Mesenchymal stem cell (in vitro differentiated cells and primary cell): ENCODE results near the gene P4HB.
A peak's percentile ranks its signal among the peaks of the same experiment; 100 is the strongest.
"Not testable (repeated sequence)": the region's sequence is repeated elsewhere in the genome, so short reads cannot be mapped to it uniquely, and the experiment has no call there.

Source experiments
- DNase-seq: peaks from one replicate; pipeline ENCODE4 v3.0.0-alpha.2; 2013
- H2AFZ ChIP-seq: one replicate; pipeline ENCODE4 v1.6.1; 2013; ENCODE audit warnings: low read depth, mild to moderate bottlenecking, control low read depth, inconsistent platforms, low read length, moderate library complexity
- H2AK5ac ChIP-seq: 2 replicates; pipeline ENCODE4 v1.6.1; 2013; ENCODE audit warnings: low read length, moderate library complexity, mild to moderate bottlenecking, inconsistent platforms; ENCODE audit not compliant: severe bottlenecking
- H2BK120ac ChIP-seq: one replicate; pipeline ENCODE4 v1.6.1; 2013; ENCODE audit warnings: low read depth, mild to moderate bottlenecking, inconsistent platforms, low read length, moderate library complexity
- H2BK12ac ChIP-seq, 2 experiments: one replicate each; pipeline ENCODE4 v1.6.1; 2013; ENCODE audit warnings: inconsistent platforms in 2 of 2, low read length in 2 of 2, mild to moderate bottlenecking in 2 of 2, moderate library complexity in 2 of 2, control low read depth in 1 of 2
- H2BK15ac ChIP-seq: one replicate; pipeline ENCODE4 v1.6.1; 2013; ENCODE audit warnings: mild to moderate bottlenecking, low read depth, inconsistent platforms; ENCODE audit not compliant: poor library complexity, severe bottlenecking
- H2BK5ac ChIP-seq: 2 replicates; pipeline ENCODE4 v1.6.1; 2013; ENCODE audit warnings: low read depth, mild to moderate bottlenecking, low read length, control low read depth, inconsistent platforms; ENCODE audit not compliant: poor library complexity, severe bottlenecking
- H3K14ac ChIP-seq, 2 experiments: one replicate each; pipeline ENCODE4 v1.6.1; 2013; ENCODE audit warnings: inconsistent platforms in 2 of 2, low read length in 2 of 2, control low read depth in 1 of 2, mild to moderate bottlenecking in 1 of 2, moderate library complexity in 1 of 2
- H3K18ac ChIP-seq, 2 experiments: one replicate each; pipeline ENCODE4 v1.6.1; 2013; ENCODE audit warnings: inconsistent platforms in 2 of 2, low read length in 2 of 2, control low read depth in 1 of 2, low read depth in 1 of 2, mild to moderate bottlenecking in 1 of 2
- H3K23ac ChIP-seq, 2 experiments: one replicate each; pipeline ENCODE4 v1.6.1; 2013; ENCODE audit warnings: inconsistent platforms in 2 of 2, low read length in 2 of 2, mild to moderate bottlenecking in 2 of 2, moderate library complexity in 2 of 2, control low read depth in 1 of 2
- H3K27ac ChIP-seq: 2 replicates; pipeline ENCODE4 v1.5.1; 2013; ENCODE audit warnings: mild to moderate bottlenecking, moderate library complexity, low read length, control low read depth, inconsistent platforms; ENCODE audit not compliant: poor library complexity, severe bottlenecking
- H3K27me3 ChIP-seq, 2 experiments: 2 replicates each; pipeline versions ENCODE4 v1.6.1 to v1.7.0; 2013; ENCODE audit warnings: low read length in 2 of 2, mild to moderate bottlenecking in 2 of 2, moderate library complexity in 2 of 2, control low read depth in 1 of 2, inconsistent platforms in 1 of 2; ENCODE audit not compliant: control insufficient read depth in 1 of 2, insufficient read depth in 1 of 2
- H3K36me3 ChIP-seq, 2 experiments: 2 replicates each; pipeline versions ENCODE4 v1.6.1 to v1.7.0; 2013; ENCODE audit warnings: low read length in 2 of 2, control low read depth in 1 of 2, inconsistent platforms in 1 of 2, low read depth in 1 of 2, mild to moderate bottlenecking in 1 of 2; ENCODE audit not compliant: insufficient read depth in 2 of 2, control insufficient read depth in 1 of 2
- H3K4ac ChIP-seq, 2 experiments: one replicate each; pipeline ENCODE4 v1.6.1; 2013; ENCODE audit warnings: inconsistent platforms in 2 of 2, low read length in 2 of 2, mild to moderate bottlenecking in 2 of 2, moderate library complexity in 2 of 2, control low read depth in 1 of 2, low read depth in 1 of 2
- H3K4me1 ChIP-seq: 2 replicates; pipeline ENCODE4 v1.6.1; 2013; ENCODE audit warnings: low read depth, low read length, control low read depth; ENCODE audit not compliant: control insufficient read depth, insufficient read depth
- H3K4me2 ChIP-seq: 2 replicates; pipeline ENCODE4 v1.6.1; 2013; ENCODE audit warnings: low read length, mild to moderate bottlenecking, inconsistent platforms; ENCODE audit not compliant: poor library complexity, severe bottlenecking
- H3K4me3 ChIP-seq, 2 experiments: 2 replicates each; pipeline versions ENCODE4 v1.5.1 to v1.7.0; 2013; ENCODE audit warnings: low read length in 2 of 2, mild to moderate bottlenecking in 2 of 2, control low read depth in 1 of 2, low read depth in 1 of 2; ENCODE audit not compliant: insufficient read depth in 1 of 2
- H3K79me1 ChIP-seq: replicated peaks from 2 replicates; pipeline ENCODE4 v1.6.1; 2013; ENCODE audit warnings: mild to moderate bottlenecking, control low read depth, low read length, inconsistent platforms; ENCODE audit not compliant: poor library complexity, severe bottlenecking
- H3K9ac ChIP-seq: 2 replicates; pipeline ENCODE4 v1.7.0; 2013; ENCODE audit warnings: mild to moderate bottlenecking, low read length, moderate library complexity
- H3K9me3 ChIP-seq: 2 replicates; pipeline ENCODE4 v1.7.0; 2013; ENCODE audit warnings: mild to moderate bottlenecking, low read length; ENCODE audit not compliant: control insufficient read depth
- H4K8ac ChIP-seq: one replicate; pipeline ENCODE4 v1.6.1; 2013; ENCODE audit warnings: inconsistent platforms, mild to moderate bottlenecking, low read length, moderate library complexity
- H4K91ac ChIP-seq: one replicate; pipeline ENCODE4 v1.6.1; 2013; ENCODE audit warnings: mild to moderate bottlenecking, low read length, inconsistent platforms
- WGBS: methylation state at CpG from one replicate; pipeline ENCODE4 v1.1.7; 2013; ENCODE audit warnings: mixed read lengths; 5-methylcytosine and 5-hydroxymethylcytosine counted together

P4HB gene

GRCh38 chr17:81841866-81842265 lies 18.5 kb downstream of the P4HB start:
- no peak overlapping the region for H4K8ac ChIP-seq
- H3K9ac ChIP-seq: no peak overlapping the region
- peaks cover 14% of the 10 kb centered on the region for H3K79me1 ChIP-seq
- WGBS: 97% methylated on average over 15 of the region's 15 CpGs
- H3K23ac ChIP-seq: no peak overlapping the region
- no peak overlapping the region for H2BK5ac ChIP-seq
- no peak overlapping the region for H2BK120ac ChIP-seq
- DNase-seq: no peak
- H2BK15ac ChIP-seq: no peak overlapping the region
- no peak overlapping the region for H3K4me2 ChIP-seq
- peaks cover 48 to 57% of the 10 kb centered on the region in 2 experiments for H3K36me3 ChIP-seq
- H3K4me3 ChIP-seq: no peak overlapping the region
- H3K27ac ChIP-seq: no peak overlapping the region
- H3K14ac ChIP-seq: no peak overlapping the region
- peak overlapping the region in 1 of 2 experiments; percentile 11 for H2BK12ac ChIP-seq
- no peak overlapping the region for H3K4ac ChIP-seq
- H3K18ac ChIP-seq: no peak overlapping the region
- H3K27me3 ChIP-seq: no peaks in the 10 kb centered on the region
- H4K91ac ChIP-seq: no peak overlapping the region
- H3K4me1 ChIP-seq: peaks cover 7% of the 10 kb centered on the region
- no peak overlapping the region for H2AFZ ChIP-seq
- no peaks in the 10 kb centered on the region for H3K9me3 ChIP-seq
- H2AK5ac ChIP-seq: no peak overlapping the region

GRCh38 chr17:81840826-81841778 lies 19.2 kb downstream of the P4HB start:
- DNase-seq: no peak
- no peak overlapping the region for H3K23ac ChIP-seq
- H3K14ac ChIP-seq: no peak overlapping the region
- H2BK12ac ChIP-seq: peak overlapping the region in 1 of 2 experiments; percentile 11
- H3K4me3 ChIP-seq: no peak overlapping the region
- H3K36me3 ChIP-seq: peaks cover 40 to 50% of the 10 kb centered on the region in 2 experiments
- no peak overlapping the region for H2AFZ ChIP-seq
- no peak overlapping the region for H3K27ac ChIP-seq
- H2AK5ac ChIP-seq: no peak overlapping the region
- H2BK5ac ChIP-seq: no peak overlapping the region
- H4K91ac ChIP-seq: no peak overlapping the region
- no peak overlapping the region for H3K4ac ChIP-seq
- no peak overlapping the region for H2BK120ac ChIP-seq
- H4K8ac ChIP-seq: no peak overlapping the region
- H2BK15ac ChIP-seq: no peak overlapping the region
- peaks cover 7% of the 10 kb centered on the region for H3K4me1 ChIP-seq
- WGBS: 84% methylated on average over 40 of the region's 40 CpGs
- peaks cover 14% of the 10 kb centered on the region for H3K79me1 ChIP-seq
- no peaks in the 10 kb centered on the region for H3K27me3 ChIP-seq
- no peaks in the 10 kb centered on the region for H3K9me3 ChIP-seq
- no peak overlapping the region for H3K9ac ChIP-seq
- no peak overlapping the region for H3K4me2 ChIP-seq
- H3K18ac ChIP-seq: no peak overlapping the region

DNA sequence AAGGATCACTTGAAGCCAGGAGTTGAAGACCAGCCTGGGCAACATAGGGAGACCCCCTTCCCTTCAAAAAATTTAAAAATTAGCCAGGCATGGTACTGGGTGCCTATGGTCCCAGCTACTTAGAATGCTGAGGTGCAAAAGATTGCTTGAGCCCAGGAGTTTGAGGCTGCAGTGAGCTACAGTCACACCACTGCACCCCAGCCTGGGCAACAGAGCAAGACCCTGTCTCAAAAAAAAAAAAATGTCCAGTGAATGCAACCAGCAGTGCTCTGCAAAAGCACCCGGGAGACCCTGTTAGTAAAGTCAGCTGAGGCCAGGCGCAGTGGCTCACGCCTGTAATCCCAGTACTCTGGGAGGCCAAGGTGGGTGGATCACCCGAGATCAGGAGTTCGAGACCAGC lies 20.3 kb downstream of the P4HB start:
- not testable (repeated sequence) for H3K4ac ChIP-seq, H3K9ac ChIP-seq, H3K27me3 ChIP-seq, H2BK12ac ChIP-seq, H2AFZ ChIP-seq, H4K8ac ChIP-seq, H2BK120ac ChIP-seq, H3K23ac ChIP-seq, H3K27ac ChIP-seq, H3K4me3 ChIP-seq, H2BK5ac ChIP-seq, H2BK15ac ChIP-seq, DNase-seq, H3K18ac ChIP-seq, H3K79me1 ChIP-seq, H4K91ac ChIP-seq, H3K14ac ChIP-seq, H3K4me1 ChIP-seq, H3K9me3 ChIP-seq, H3K4me2 ChIP-seq, H2AK5ac ChIP-seq
- peaks cover 30 to 39% of the 10 kb centered on the region in 2 experiments for H3K36me3 ChIP-seq
- WGBS: 95% methylated on average over 5 of the region's 5 CpGs

DNA sequence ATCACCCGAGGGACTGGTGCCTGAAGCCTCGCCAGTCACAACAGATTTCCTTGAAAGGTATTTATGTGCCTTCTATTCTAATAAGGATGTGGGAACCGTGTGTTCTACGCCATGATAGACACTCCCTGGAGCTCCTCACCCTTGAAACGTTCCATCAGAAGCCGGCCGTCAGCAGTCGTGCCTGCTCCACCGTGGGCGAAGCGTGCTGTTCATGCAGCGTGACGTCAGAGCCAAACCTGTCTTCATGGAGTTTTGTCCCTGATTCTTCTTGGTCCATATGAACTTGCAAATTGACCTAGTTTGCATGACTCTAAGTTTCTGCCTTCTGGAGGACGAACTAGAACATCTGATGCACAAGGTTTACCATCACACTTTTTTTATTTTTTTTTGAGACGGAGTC lies 21.0 kb downstream of the P4HB start:
- H3K9me3 ChIP-seq: no peaks in the 10 kb centered on the region
- 90% methylated on average over 15 of the region's 15 CpGs for WGBS

More for the DNA sequence above, 21.0 kb downstream of the P4HB start:
- Histone ChIP-seq H2AK5ac (no peak overlapping the region), H2BK12ac (no peak overlapping the region), H3K79me1 (peaks cover under 1% of the 10 kb centered on the region), H3K9ac (no peak overlapping the region), H2BK15ac (no peak overlapping the region), H2BK120ac (no peak overlapping the region), H3K27ac (no peak overlapping the region), H3K4me3 (no peak overlapping the region), H2BK5ac (no peak overlapping the region), H4K8ac (no peak overlapping the region), H3K4ac (no peak overlapping the region), H3K14ac (no peak overlapping the region), H3K4me2 (no peak overlapping the region), H3K27me3 (no peaks in the 10 kb centered on the region), H4K91ac (no peak overlapping the region), H3K23ac (no peak overlapping the region), H2AFZ (no peak overlapping the region), H3K36me3 (peaks cover 22 to 32% of the 10 kb centered on the region in 2 experiments), H3K4me1 (peaks cover 10% of the 10 kb centered on the region), H3K18ac (no peak overlapping the region)
- DNase-seq: no peak
